Activated CD4-positive, CD25-positive, alpha-beta regulatory T cell treated with anti-CD3 and anti-CD28 coated beads, Interleukin-2, amount 50 U/mL, for 72 hours (primary cell): ENCODE results near the gene DHRS4.
A peak's percentile ranks its signal among the peaks of the same experiment; 100 is the strongest.

Source experiments
- DNase-seq: peaks from one replicate; pipeline ENCODE4 v3.0.0; 2021

DHRS4 gene

GRCh38 chr14:23953464-23954278 is at the start of gene DHRS4:
DHRS4 (plus strand) TSS chr14:23953770; CDS start chr14:23953789, 19 bp downstream.
- DNase-seq: peak; percentile 78

- no peak for DNase-seq
Measured at GRCh38 chr14:23910101-23910875, 43.3 kb upstream of the DHRS4 start.

- no peak for DNase-seq
Measured at GRCh38 chr14:23910876-23911210, 42.7 kb upstream of the DHRS4 start.

GRCh38 chr14:23915559-23915958 is 38.0 kb upstream of the DHRS4 start:
- DNase-seq: no peak

- DNase-seq: no peak
Measured at GRCh38 chr14:23916004-23916403, 37.6 kb upstream of the DHRS4 start.

GRCh38 chr14:23916446-23916845 is 37.1 kb upstream of the DHRS4 start:
- no peak for DNase-seq

- no peak for DNase-seq
Measured at GRCh38 chr14:23922545-23922944, 31.0 kb upstream of the DHRS4 start.

GRCh38 chr14:23925523-23926075 is 28.0 kb upstream of the DHRS4 start:
- no peak for DNase-seq

- DNase-seq: no peak
Measured at GRCh38 chr14:23926543-23926942, 27.0 kb upstream of the DHRS4 start.

GRCh38 chr14:23929136-23929535 is 24.4 kb upstream of the DHRS4 start:
- no peak for DNase-seq

GRCh38 chr14:23929822-23930294 is 23.7 kb upstream of the DHRS4 start:
- peak; percentile 84 for DNase-seq

- DNase-seq: no peak
Measured at GRCh38 chr14:23930742-23931141, 22.8 kb upstream of the DHRS4 start.

- DNase-seq: no peak
Measured at GRCh38 chr14:23931721-23932289, 21.8 kb upstream of the DHRS4 start.

- DNase-seq: no peak
Measured at GRCh38 chr14:23932639-23933038, 20.9 kb upstream of the DHRS4 start.

GRCh38 chr14:23933108-23933741 is 20.3 kb upstream of the DHRS4 start:
- DNase-seq: no peak

- no peak for DNase-seq
Measured at GRCh38 chr14:23933742-23934128, 19.8 kb upstream of the DHRS4 start.

GRCh38 chr14:23935158-23935557 is 18.4 kb upstream of the DHRS4 start:
- no peak for DNase-seq

GRCh38 chr14:23936084-23936829 is 17.3 kb upstream of the DHRS4 start:
- no peak for DNase-seq

- no peak for DNase-seq
Measured at GRCh38 chr14:23937203-23937602, 16.4 kb upstream of the DHRS4 start.

- no peak for DNase-seq
Measured at GRCh38 chr14:23938823-23939222, 14.7 kb upstream of the DHRS4 start.

GRCh38 chr14:23939607-23940326 is 13.8 kb upstream of the DHRS4 start:
- DNase-seq: no peak

- DNase-seq: no peak
Measured at GRCh38 chr14:23941230-23941629, 12.3 kb upstream of the DHRS4 start.
